Measurements from ENCODE around the gene CACNB1.

Gene CACNB1

GRCh38 chr17:39146273-39146672, 51.2 kb downstream of the CACNB1 start:
- TF ChIP-seq CTCF (IDR thresholded peaks at IDR 0.05; ENCODE audit: extremely low read depth, missing control alignments) = no peak
- no peak for DNase-seq (ENCODE audit: low spot score)

- DNase-seq (ENCODE audit: low spot score) = no peak
- no peak for TF ChIP-seq CTCF (IDR thresholded peaks at IDR 0.05; ENCODE audit: extremely low read depth, missing control alignments)
These were observed 52.3 kb downstream of the CACNB1 start for GRCh38 chr17:39145143-39145542.

GRCh38 chr17:39144416-39144840, 53.0 kb downstream of the CACNB1 start:
- TF ChIP-seq CTCF (IDR thresholded peaks at IDR 0.05; ENCODE audit: extremely low read depth, missing control alignments) = no peak
- DNase-seq (ENCODE audit: low spot score) = no peak

- no peak for DNase-seq (ENCODE audit: low spot score)
- TF ChIP-seq CTCF (IDR thresholded peaks at IDR 0.05; ENCODE audit: extremely low read depth, missing control alignments) = no peak
These were observed 53.8 kb downstream of the CACNB1 start for GRCh38 chr17:39143552-39144093.

GRCh38 chr17:39141915-39142664, 55.4 kb downstream of the CACNB1 start:
- no peak for TF ChIP-seq CTCF (IDR thresholded peaks at IDR 0.05; ENCODE audit: extremely low read depth, missing control alignments)
- no peak for DNase-seq (ENCODE audit: low spot score)

GRCh38 chr17:39141294-39141693, 56.2 kb downstream of the CACNB1 start:
- no peak for DNase-seq (ENCODE audit: low spot score)
- no peak for TF ChIP-seq CTCF (IDR thresholded peaks at IDR 0.05; ENCODE audit: extremely low read depth, missing control alignments)

- no peak for TF ChIP-seq CTCF (IDR thresholded peaks at IDR 0.05; ENCODE audit: extremely low read depth, missing control alignments)
- no peak for DNase-seq (ENCODE audit: low spot score)
These were observed 57.9 kb downstream of the CACNB1 start for GRCh38 chr17:39139561-39139960.
